Measurements from ENCODE around the gene DTNA.

GRCh38 chr18:34862561-34862960 is 152.5 kb downstream of the DTNA start:
- TF ChIP-seq CTCF (conservative IDR thresholded peaks at IDR 0.05 in 1 of 2, IDR thresholded peaks at IDR 0.05 in 1 of 2; ENCODE audit: low read depth in 1 of 2, low read length in 2 of 2), result no peak
- no peak for TF ChIP-seq EZH2 (IDR thresholded peaks at IDR 0.05; ENCODE audit: low read length, missing control alignments)

Measured in fibroblast of lung (primary cell).